IMR-90 (cell line): ENCODE measurements around the gene PPP1R9A. TPM values are rescaled to one million over a fixed set of nuclear protein-coding genes. Genes with fewer than 3 reads are reported as not detected.

Source experiments
- ATAC-seq: fragments of 200-7000 bp; cut with Tn5 transposase; 2 replicates; pipeline ENCODE4 v1.9.1; 2020; ENCODE audit warnings: low read depth, mild to moderate bottlenecking, moderate library complexity
- BruUV-seq: library from RNA; stranded (reverse); fragments of 400-500 nt; replicated peaks from 2 replicates; lab custom pipeline; 2021; lab: Mats Ljungman, UMichigan
- CTCF ChIA-PET: fragments of 300-600 bp; formaldehyde crosslinking; extraction: SDS; loops from one replicate; lab custom pipeline; 2021; ENCODE audit warnings: antibody characterized with exemption; lab: Yijun Ruan, JAX
- POLR2A ChIA-PET: fragments of 300-600 bp; sonication (Branson Sonifier 250); formaldehyde crosslinking; loops from one replicate; lab custom pipeline; 2022; ENCODE audit warnings: antibody characterized with exemption; ENCODE audit not compliant: unreplicated experiment; lab: Charles Lee
- DNase-seq: peaks from one replicate; pipeline ENCODE4 v3.0.0; 2013
- H2AFZ ChIP-seq: replicated peaks from 2 replicates; pipeline ENCODE3; 2013; ENCODE audit warnings: low read length, mild to moderate bottlenecking; ENCODE audit not compliant: poor library complexity
- H2AK5ac ChIP-seq: 2 replicates; pipeline ENCODE4 v1.6.1; 2013; ENCODE audit warnings: low read depth, low read length, inconsistent platforms
- H2AK9ac ChIP-seq: replicated peaks from 2 replicates; pipeline ENCODE3; 2013; ENCODE audit warnings: mild to moderate bottlenecking, low read depth, low read length, moderate library complexity; ENCODE audit not compliant: poor library complexity
- H2BK120ac ChIP-seq: 2 replicates; pipeline ENCODE4 v1.6.1; 2013; ENCODE audit warnings: low read depth, low read length, inconsistent platforms
- H2BK15ac ChIP-seq: 3 replicates; pipeline ENCODE4 v1.6.1; 2013; ENCODE audit warnings: low read depth, low read length, inconsistent platforms
- H2BK20ac ChIP-seq: 2 replicates; pipeline ENCODE4 v1.6.1; 2013; ENCODE audit warnings: low read depth, mild to moderate bottlenecking, inconsistent platforms, low read length, moderate library complexity
- H2BK5ac ChIP-seq: 2 replicates; pipeline ENCODE4 v1.6.1; 2013; ENCODE audit warnings: mild to moderate bottlenecking, low read depth, low read length, inconsistent platforms; ENCODE audit not compliant: poor library complexity, severe bottlenecking
- H3K14ac ChIP-seq: replicated peaks from 2 replicates; pipeline ENCODE4 v1.6.1; 2013; ENCODE audit warnings: low read depth, low read length, inconsistent platforms
- H3K18ac ChIP-seq: 2 replicates; pipeline ENCODE4 v1.6.1; 2013; ENCODE audit warnings: low read depth, low read length, control low read depth
- H3K23ac ChIP-seq: 2 replicates; pipeline ENCODE4 v1.6.1; 2013; ENCODE audit warnings: low read depth, low read length, inconsistent platforms
- H3K27ac ChIP-seq: 2 replicates; pipeline ENCODE4 v1.5.1; 2013; ENCODE audit warnings: mild to moderate bottlenecking, control low read depth, low read length; ENCODE audit not compliant: insufficient read depth
- H3K27me3 ChIP-seq: 2 replicates; pipeline ENCODE4 v1.6.1; 2013; ENCODE audit warnings: low read length; ENCODE audit not compliant: control insufficient read depth, insufficient read depth
- H3K36me3 ChIP-seq: 2 replicates; pipeline ENCODE4 v1.6.1; 2013; ENCODE audit warnings: low read length, mixed read lengths; ENCODE audit not compliant: control insufficient read depth, insufficient read depth
- H3K4ac ChIP-seq: 2 replicates; pipeline ENCODE4 v1.6.1; 2013; ENCODE audit warnings: low read depth, low read length, inconsistent platforms
- H3K4me1 ChIP-seq: 2 replicates; pipeline ENCODE4 v1.6.1; 2013; ENCODE audit warnings: low read length, mixed read lengths; ENCODE audit not compliant: control insufficient read depth, insufficient read depth
- H3K4me2 ChIP-seq: 2 replicates; pipeline ENCODE4 v1.6.1; 2013; ENCODE audit warnings: low read depth, mild to moderate bottlenecking, control low read depth, low read length, moderate library complexity
- H3K4me3 ChIP-seq: 2 replicates; pipeline ENCODE4 v1.5.1; 2013; ENCODE audit warnings: low read depth, mild to moderate bottlenecking, control low read depth, low read length, moderate library complexity; ENCODE audit not compliant: insufficient read depth
- H3K56ac ChIP-seq: 2 replicates; pipeline ENCODE4 v1.6.1; 2013; ENCODE audit warnings: low read length, inconsistent platforms; ENCODE audit not compliant: insufficient read depth; ENCODE audit errors: extremely low read depth
- H3K79me1 ChIP-seq, 2 experiments: 2 replicates each; pipeline ENCODE4 v1.6.1; 2013; ENCODE audit warnings: low read length in 2 of 2, inconsistent platforms in 1 of 2, low read depth in 1 of 2
- H3K9ac ChIP-seq: 2 replicates; pipeline ENCODE4 v1.6.1; 2013; ENCODE audit warnings: low read depth, low read length, control low read depth
- H3K9me1 ChIP-seq: 2 replicates; pipeline ENCODE4 v1.6.1; 2013; ENCODE audit warnings: low read length, inconsistent platforms; ENCODE audit not compliant: insufficient read depth
- H3K9me3 ChIP-seq: 2 replicates; pipeline ENCODE4 v1.6.1; 2013; ENCODE audit warnings: low read length; ENCODE audit not compliant: control insufficient read depth, insufficient read depth
- H4K20me1 ChIP-seq: 2 replicates; pipeline ENCODE4 v1.6.1; 2013; ENCODE audit warnings: low read length, inconsistent platforms; ENCODE audit not compliant: insufficient read depth
- H4K5ac ChIP-seq: 2 replicates; pipeline ENCODE4 v1.6.1; 2013; ENCODE audit warnings: mild to moderate bottlenecking, low read depth, low read length, control low read depth
- H4K8ac ChIP-seq, 2 experiments: 2 replicates each; pipeline ENCODE4 v1.6.1; 2013; ENCODE audit warnings: low read depth in 2 of 2, low read length in 2 of 2, control low read depth in 1 of 2, inconsistent platforms in 1 of 2
- H4K91ac ChIP-seq: 2 replicates; pipeline ENCODE4 v1.6.1; 2013; ENCODE audit warnings: low read depth, low read length, inconsistent platforms; ENCODE audit not compliant: insufficient read depth
- BHLHE40 ChIP-seq: fragments of 150-350 bp; IDR thresholded peaks from 2 replicates; pipeline ENCODE4 v1.6.1; 2016; ENCODE audit warnings: mild to moderate bottlenecking, low read depth, low read length
- CEBPB ChIP-seq: IDR thresholded peaks from 2 replicates; pipeline ENCODE4 v1.6.1; 2012; ENCODE audit warnings: low read depth, low read length, improper control_type of control experiment
- CHD1 ChIP-seq: IDR thresholded peaks from 2 replicates; pipeline ENCODE4 v1.6.1; 2012; ENCODE audit warnings: low read depth, low read length, improper control_type of control experiment
- CTCF ChIP-seq: conservative IDR thresholded peaks from 2 replicates; pipeline ENCODE4 v1.5.1; 2012; ENCODE audit warnings: mild to moderate bottlenecking, low read depth, low read length, improper control_type of control experiment
- FOS ChIP-seq: fragments of 150-350 bp; IDR thresholded peaks from 2 replicates; pipeline ENCODE4 v1.6.1; 2016; ENCODE audit warnings: low read depth, low read length
- MAFK ChIP-seq: IDR thresholded peaks from 2 replicates; pipeline ENCODE4 v1.6.1; 2012; ENCODE audit warnings: low read depth, low read length, improper control_type of control experiment
- MAZ ChIP-seq: IDR thresholded peaks from 2 replicates; pipeline ENCODE4 v1.6.1; 2012; ENCODE audit warnings: low read depth, mild to moderate bottlenecking, low read length, improper control_type of control experiment, moderate library complexity, borderline replicate concordance
- MXI1 ChIP-seq: IDR thresholded peaks from 2 replicates; pipeline ENCODE4 v1.6.1; 2012; ENCODE audit warnings: low read depth, mild to moderate bottlenecking, low read length, moderate library complexity, borderline replicate concordance
- NFE2L2 ChIP-seq: fragments of 150-350 bp; IDR thresholded peaks from 2 replicates; pipeline ENCODE4 v1.6.1; 2016; ENCODE audit warnings: low read depth, mild to moderate bottlenecking, low read length
- POLR2A ChIP-seq: IDR thresholded peaks from 2 replicates; pipeline ENCODE4 v1.6.1; 2012; ENCODE audit warnings: mild to moderate bottlenecking, low read depth, low read length
- RAD21 ChIP-seq: IDR thresholded peaks from 2 replicates; pipeline ENCODE4 v1.6.1; 2012; ENCODE audit warnings: low read length, improper control_type of control experiment
- RCOR1 ChIP-seq: IDR thresholded peaks from 2 replicates; pipeline ENCODE4 v1.6.1; 2012; ENCODE audit warnings: mild to moderate bottlenecking, low read length, improper control_type of control experiment; ENCODE audit not compliant: insufficient replicate concordance
- RFX5 ChIP-seq: IDR thresholded peaks from 2 replicates; pipeline ENCODE4 v1.8.0; 2012; ENCODE audit warnings: low read depth, mild to moderate bottlenecking, low read length, moderate library complexity
- SMC3 ChIP-seq: fragments of 150-350 bp; IDR thresholded peaks from 2 replicates; pipeline ENCODE4 v1.6.1; 2016; ENCODE audit warnings: low read depth, mild to moderate bottlenecking, antibody characterized with exemption, low read length, moderate library complexity
- WGBS, 2 experiments: methylation state at CpG; one replicate each; pipeline versions ENCODE4 v1.1.5 to v1.1.7; 2013; ENCODE audit warnings: missing lambda C conversion rate in 2 of 2; ENCODE audit not compliant: insufficient read length in 1 of 2; ENCODE audit errors: extremely low coverage in 2 of 2; 5-methylcytosine and 5-hydroxymethylcytosine counted together
- dilution Hi-C: fragments of 300-500 bp; cut with HindIII; formaldehyde crosslinking; loops from one replicate; pipeline ENCODE4 v1.14.3; 2018; ENCODE audit warnings: low sequenced_read_pairs; ENCODE audit not compliant: unreplicated experiment
- in situ Hi-C: fragments of 300-500 bp; cut with MboI; formaldehyde crosslinking; loops from 3 replicates; pipeline ENCODE4 v1.14.3; 2019; ENCODE audit warnings: low sequenced_read_pairs, inconsistent platforms, mixed read lengths
- intact Hi-C: fragments of 100-400 bp; cut with micrococcal nuclease; formaldehyde crosslinking; loops from 2 replicates; pipeline ENCODE4 v1.10.0; 2022
- polyA plus RNA-seq, 3 experiments: library from polyadenylated mRNA; depleted of rRNA; stranded (reverse); fragments of >200 nt; gene quantifications; 2 replicates each; pipeline ENCODE4 v1.2.3, GENCODE V29; 2012; ENCODE audit warnings: low replicate concordance in 1 of 3
- total RNA-seq: library from RNA; depleted of rRNA; stranded (reverse); fragments of >200 nt; gene quantifications from 2 replicates; pipeline ENCODE4 v1.2.3, GENCODE V29; 2012
- TF ChIP-seq, protein P1 (sequence below): fragments of 150-350 bp; IDR thresholded peaks from 2 replicates; pipeline ENCODE4 v1.6.1; 2016; ENCODE audit warnings: low read depth, mild to moderate bottlenecking, low read length, moderate library complexity, borderline replicate concordance
- TF ChIP-seq, protein P2 (sequence below): fragments of 150-350 bp; IDR thresholded peaks from 2 replicates; pipeline ENCODE4 v1.6.1; 2017; ENCODE audit warnings: mild to moderate bottlenecking, antibody characterized with exemption, low read length, low read depth

PPP1R9A gene
- total and polyA plus RNA-seq, 2 of the 4 experiments (the other 2 are of a cell fraction): not detected

DNA sequence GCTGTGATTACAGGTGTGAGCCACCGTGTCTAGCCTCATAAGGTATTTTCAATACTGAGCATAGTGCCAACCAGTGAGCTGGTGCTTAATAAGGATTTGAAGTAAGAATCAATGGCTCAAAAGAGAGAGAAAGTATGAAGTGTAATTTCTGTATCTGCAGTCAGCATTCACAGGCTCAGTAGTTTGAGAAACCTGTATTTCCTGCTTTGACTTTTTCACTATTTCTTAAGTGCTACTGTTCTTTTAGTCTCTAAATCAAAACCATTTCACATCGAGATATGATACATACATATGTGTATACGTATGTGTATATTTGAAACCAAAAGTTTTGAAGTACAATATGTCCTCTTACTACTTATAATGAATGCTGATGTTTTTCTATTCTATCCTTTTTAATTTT, 189.9 kb downstream of the PPP1R9A start:
- no peak overlapping the region for H2AK5ac ChIP-seq
- no peaks in the 10 kb centered on the region for H3K9me3 ChIP-seq
- no peak overlapping the region for H3K56ac ChIP-seq
- H3K4me3 ChIP-seq: no peak overlapping the region
- H2BK5ac ChIP-seq: no peak overlapping the region
- H3K4me2 ChIP-seq: no peak overlapping the region
- no peak overlapping the region for H4K5ac ChIP-seq
- no peaks in the 10 kb centered on the region for H3K27me3 ChIP-seq
- intact Hi-C loops: no loop called here
- TF ChIP-seq RAD21 (no peak), CTCF (no peak), MAFK (no peak), CEBPB (no peak), NFE2L2 (no peak), SMC3 (no peak), POLR2A (no peak), RFX5 (no peak), FOS (no peak), CHD1 (no peak), RCOR1 (no peak), MXI1 (no peak), BHLHE40 (no peak), MAZ (no peak)
- TF ChIP-seq, protein P1, sequence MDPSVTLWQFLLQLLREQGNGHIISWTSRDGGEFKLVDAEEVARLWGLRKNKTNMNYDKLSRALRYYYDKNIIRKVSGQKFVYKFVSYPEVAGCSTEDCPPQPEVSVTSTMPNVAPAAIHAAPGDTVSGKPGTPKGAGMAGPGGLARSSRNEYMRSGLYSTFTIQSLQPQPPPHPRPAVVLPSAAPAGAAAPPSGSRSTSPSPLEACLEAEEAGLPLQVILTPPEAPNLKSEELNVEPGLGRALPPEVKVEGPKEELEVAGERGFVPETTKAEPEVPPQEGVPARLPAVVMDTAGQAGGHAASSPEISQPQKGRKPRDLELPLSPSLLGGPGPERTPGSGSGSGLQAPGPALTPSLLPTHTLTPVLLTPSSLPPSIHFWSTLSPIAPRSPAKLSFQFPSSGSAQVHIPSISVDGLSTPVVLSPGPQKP: no peak
- TF ChIP-seq, protein P2, sequence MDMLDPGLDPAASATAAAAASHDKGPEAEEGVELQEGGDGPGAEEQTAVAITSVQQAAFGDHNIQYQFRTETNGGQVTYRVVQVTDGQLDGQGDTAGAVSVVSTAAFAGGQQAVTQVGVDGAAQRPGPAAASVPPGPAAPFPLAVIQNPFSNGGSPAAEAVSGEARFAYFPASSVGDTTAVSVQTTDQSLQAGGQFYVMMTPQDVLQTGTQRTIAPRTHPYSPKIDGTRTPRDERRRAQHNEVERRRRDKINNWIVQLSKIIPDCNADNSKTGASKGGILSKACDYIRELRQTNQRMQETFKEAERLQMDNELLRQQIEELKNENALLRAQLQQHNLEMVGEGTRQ: no peak
- no peak overlapping the region for H4K8ac ChIP-seq
- H3K4me1 ChIP-seq: no peaks in the 10 kb centered on the region
- H2BK120ac ChIP-seq: no peak overlapping the region
- POLR2A ChIA-PET: no interaction called here
- no TSS peak for BruUV-seq
- DNase-seq (no peak), ATAC-seq (no peak)
- no peak overlapping the region for H3K23ac ChIP-seq
- H3K36me3 ChIP-seq: no peaks in the 10 kb centered on the region
- H2BK15ac ChIP-seq: no peak overlapping the region
- H3K4ac ChIP-seq: no peak overlapping the region
- H3K27ac ChIP-seq: no peak overlapping the region
- no peak overlapping the region for H2AK9ac ChIP-seq
- H2BK20ac ChIP-seq: no peak overlapping the region
- CTCF ChIA-PET: interaction anchor here (0.6 to 0.7 kb wide), 2 partner anchors 13 to 51 kb away, joined by 3 to 6 read pairs; no protein-coding TSS in a partner anchor
- H3K14ac ChIP-seq: no peak overlapping the region
- dilution Hi-C loops: no loop called here
- no peaks in the 10 kb centered on the region for H3K9me1 ChIP-seq
- H3K9ac ChIP-seq: no peak overlapping the region
- no peaks in the 10 kb centered on the region for H4K20me1 ChIP-seq
- no peak overlapping the region for H2AFZ ChIP-seq
- WGBS, 2 experiments: no CpG with 5 or more reads among the region's 3 CpGs
- in situ Hi-C loops: no loop called here
- H3K79me1 ChIP-seq: no peaks in the 10 kb centered on the region
- no peak overlapping the region for H3K18ac ChIP-seq
- no peak overlapping the region for H4K91ac ChIP-seq
